Mucosa of rectum (tissue), 2 donors: Measurements from ENCODE around the gene SGMS2.

ENCODE experiments used
- H3K27ac ChIP-seq, 2 donors: one replicate each; pipeline ENCODE4 v1.7.0; 2013; ENCODE audit warnings: inconsistent platforms in 2 of 2, low read depth in 2 of 2, low read length in 2 of 2
- H3K27me3 ChIP-seq, 2 donors: one replicate each; pipeline ENCODE4 v1.7.0; 2013; ENCODE audit warnings: low read length in 2 of 2; ENCODE audit not compliant: control insufficient read depth in 2 of 2, insufficient read depth in 2 of 2
- H3K36me3 ChIP-seq, 2 donors: one replicate each; pipeline ENCODE4 v1.7.0; 2013; ENCODE audit warnings: low read length in 2 of 2; ENCODE audit not compliant: control insufficient read depth in 2 of 2, insufficient read depth in 2 of 2
- H3K4me1 ChIP-seq, 2 donors: one replicate each; pipeline ENCODE4 v1.7.0; 2013; ENCODE audit warnings: low read length in 2 of 2, mild to moderate bottlenecking in 1 of 2; ENCODE audit not compliant: control insufficient read depth in 2 of 2, insufficient read depth in 2 of 2
- H3K4me3 ChIP-seq, 2 donors: one replicate each; pipeline ENCODE4 v1.7.0; 2013; ENCODE audit warnings: low read length in 2 of 2
- H3K9ac ChIP-seq, 2 donors: one replicate each; pipeline ENCODE4 v1.7.0; 2013; ENCODE audit warnings: low read length in 2 of 2, low read depth in 1 of 2, mild to moderate bottlenecking in 1 of 2
- H3K9me3 ChIP-seq, 2 donors: one replicate each; pipeline ENCODE4 v1.7.0; 2013; ENCODE audit warnings: low read length in 2 of 2; ENCODE audit not compliant: control insufficient read depth in 2 of 2
- donor health status: healthy.
- donor health status: Normal muscosa, but diverticular disease.

SGMS2 gene

DNA sequence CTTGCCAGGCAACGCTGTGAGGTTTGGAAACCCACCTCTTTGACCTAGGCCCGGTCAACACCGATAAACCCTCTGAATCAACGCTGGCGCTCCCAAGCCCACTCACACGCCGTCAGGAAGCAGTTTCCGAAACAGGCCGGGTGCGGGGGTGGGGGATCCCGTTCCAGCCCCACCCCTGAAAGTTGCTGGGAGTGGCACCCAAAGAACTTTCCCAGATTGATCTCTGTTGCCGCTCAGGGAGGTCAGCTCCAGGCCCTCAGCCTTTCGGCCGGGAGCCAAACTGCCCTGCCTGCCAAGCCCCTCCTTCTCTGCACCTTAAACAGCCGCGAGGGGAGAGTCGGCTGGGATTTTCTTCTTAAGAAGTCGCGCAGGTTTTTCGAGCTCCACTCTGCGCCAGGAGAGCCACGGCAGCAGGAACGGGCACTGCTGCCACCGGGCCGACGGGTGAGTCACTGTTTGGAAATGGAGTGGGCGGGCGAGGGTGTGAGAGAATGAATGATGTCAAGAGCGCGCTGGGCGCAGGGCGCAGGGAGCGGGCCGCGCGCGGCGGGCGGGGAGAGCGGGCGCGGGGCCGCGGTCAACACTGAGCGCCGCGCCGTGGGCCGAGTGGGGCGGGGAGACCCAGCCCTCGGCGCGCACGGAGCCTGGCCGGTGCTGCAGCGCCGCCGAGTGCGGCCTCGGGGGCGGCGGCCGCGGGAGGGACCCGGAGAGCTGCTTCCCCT is at the start of gene SGMS2:
Gene SGMS2 (plus strand): TSS at position 583 of the 722 bp plus-strand sequence. CDS start 70,622 bp downstream, outside the sequence.
- no peaks in the 10 kb centered on the region for H3K9me3 ChIP-seq
- no peaks in the 10 kb centered on the region for H3K36me3 ChIP-seq
- H3K27ac ChIP-seq, result peak within 1 kb of the TSS; percentile 94 to 98
- peak within 1 kb of the TSS; percentile 85 to 87 for H3K4me3 ChIP-seq
- H3K4me1 ChIP-seq, result peaks cover 0 to 21% of the 10 kb centered on the region in 2 donors
- H3K27me3 ChIP-seq, result no peaks in the 10 kb centered on the region
- peak within 1 kb of the TSS; percentile 74 to 94 for H3K9ac ChIP-seq

- peaks cover 0 to 3% of the 10 kb centered on the region in 2 donors for H3K9me3 ChIP-seq
- H3K9ac ChIP-seq, result no peak overlapping the region
- H3K27me3 ChIP-seq, result no peaks in the 10 kb centered on the region
- H3K4me3 ChIP-seq, result no peak overlapping the region
- H3K27ac ChIP-seq, result no peak overlapping the region
- H3K36me3 ChIP-seq, result no peaks in the 10 kb centered on the region
- H3K4me1 ChIP-seq, result peaks cover 0 to 3% of the 10 kb centered on the region in 2 donors
Observed at GRCh38 chr4:107777890-107778289, 46.8 kb upstream of the SGMS2 start.

GRCh38 chr4:107778784-107779530 is 45.8 kb upstream of the SGMS2 start:
- no peak overlapping the region for H3K27ac ChIP-seq

GRCh38 chr4:107780665-107781064 is 44.1 kb upstream of the SGMS2 start:
- peaks cover 0 to 3% of the 10 kb centered on the region in 2 donors for H3K9me3 ChIP-seq
- no peak overlapping the region for H3K27ac ChIP-seq
- H3K4me3 ChIP-seq, result no peak overlapping the region
- H3K36me3 ChIP-seq, result no peaks in the 10 kb centered on the region
- H3K27me3 ChIP-seq, result no peaks in the 10 kb centered on the region
- H3K9ac ChIP-seq, result no peak overlapping the region
- H3K4me1 ChIP-seq, result no peaks in the 10 kb centered on the region

More at GRCh38 chr4:107778784-107779530, 45.8 kb upstream of the SGMS2 start:
- H3K27me3 ChIP-seq, result no peaks in the 10 kb centered on the region
- no peak overlapping the region for H3K9ac ChIP-seq
- H3K36me3 ChIP-seq, result no peaks in the 10 kb centered on the region
- H3K4me1 ChIP-seq, result no peaks in the 10 kb centered on the region
- no peak overlapping the region for H3K4me3 ChIP-seq
- peaks cover 0 to 3% of the 10 kb centered on the region in 2 donors for H3K9me3 ChIP-seq

DNA sequence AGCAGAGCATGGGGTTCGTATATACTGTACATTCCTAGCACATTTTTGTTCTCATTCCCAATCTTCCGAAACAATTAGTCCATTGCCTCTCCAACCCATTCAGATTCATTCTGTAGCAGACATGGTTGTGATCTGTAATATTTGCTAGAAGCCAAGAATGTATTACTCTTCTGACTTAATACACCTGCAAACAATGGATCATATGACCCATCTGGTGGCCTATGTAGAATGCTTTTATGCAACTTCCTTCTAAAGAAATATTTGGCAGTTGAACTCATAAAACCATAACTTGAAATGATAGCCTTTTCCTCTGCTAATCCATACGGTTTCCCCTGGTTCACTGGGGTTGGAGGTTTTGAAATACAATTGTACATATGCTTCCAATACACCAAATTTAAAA is 32.8 kb upstream of the SGMS2 start:
- no peaks in the 10 kb centered on the region for H3K27me3 ChIP-seq
- no peaks in the 10 kb centered on the region for H3K9me3 ChIP-seq
- no peak overlapping the region for H3K27ac ChIP-seq
- H3K9ac ChIP-seq, result no peak overlapping the region
- H3K4me1 ChIP-seq, result peaks cover 0 to 13% of the 10 kb centered on the region in 2 donors
- no peaks in the 10 kb centered on the region for H3K36me3 ChIP-seq
- H3K4me3 ChIP-seq, result no peak overlapping the region

DNA sequence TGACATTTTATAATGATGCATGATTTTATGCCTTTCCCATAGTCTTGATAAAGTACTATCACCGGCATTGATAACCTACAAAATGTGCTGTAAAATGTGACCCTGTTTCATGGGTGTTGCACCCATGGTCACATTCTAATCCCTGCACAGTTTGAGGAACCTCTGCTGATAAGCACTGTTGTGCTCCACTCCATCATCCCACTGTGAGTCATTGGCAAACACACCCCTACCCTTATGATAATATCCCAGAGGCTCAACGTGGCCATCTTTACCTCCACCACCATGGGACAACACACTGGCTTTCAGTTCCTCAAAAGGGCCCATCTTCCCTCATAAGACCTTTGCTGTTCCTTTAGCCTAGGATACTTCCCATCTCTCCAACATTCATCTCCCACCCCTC is 32.0 kb upstream of the SGMS2 start:
- no peak overlapping the region for H3K27ac ChIP-seq

DNA sequence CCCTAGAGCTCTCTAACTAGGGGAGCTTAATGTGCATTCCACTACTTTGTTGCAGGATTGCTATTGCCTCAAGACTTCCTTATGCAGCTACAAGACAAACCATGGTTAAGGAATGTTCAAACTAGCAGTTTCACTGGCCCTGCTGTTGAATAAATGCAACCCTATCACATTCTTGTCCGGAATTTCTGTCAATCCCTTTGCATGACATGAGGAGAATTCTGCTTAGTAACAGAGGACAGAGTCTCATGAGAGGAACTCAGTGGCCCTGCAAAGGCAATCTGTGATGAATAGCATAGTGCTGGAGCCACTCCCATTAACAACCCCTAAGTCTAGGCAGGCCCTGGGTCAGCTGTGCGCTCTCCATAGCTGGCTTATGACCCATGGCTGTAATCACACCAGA is 30.7 kb upstream of the SGMS2 start:
- Histone ChIP-seq H3K27ac (peak overlapping the region in 1 of 2 donors; percentile 28), H3K4me1 (peaks cover under 1 to 14% of the 10 kb centered on the region in 2 donors), H3K4me3 (no peak overlapping the region), H3K36me3 (no peaks in the 10 kb centered on the region), H3K9ac (no peak overlapping the region), H3K9me3 (no peaks in the 10 kb centered on the region), H3K27me3 (no peaks in the 10 kb centered on the region)

More for the DNA sequence above, 32.0 kb upstream of the SGMS2 start:
- no peak overlapping the region for H3K9ac ChIP-seq
- H3K4me3 ChIP-seq, result no peak overlapping the region
- no peaks in the 10 kb centered on the region for H3K36me3 ChIP-seq
- no peaks in the 10 kb centered on the region for H3K27me3 ChIP-seq
- H3K4me1 ChIP-seq, result peaks cover 0 to 13% of the 10 kb centered on the region in 2 donors
- H3K9me3 ChIP-seq, result no peaks in the 10 kb centered on the region

DNA sequence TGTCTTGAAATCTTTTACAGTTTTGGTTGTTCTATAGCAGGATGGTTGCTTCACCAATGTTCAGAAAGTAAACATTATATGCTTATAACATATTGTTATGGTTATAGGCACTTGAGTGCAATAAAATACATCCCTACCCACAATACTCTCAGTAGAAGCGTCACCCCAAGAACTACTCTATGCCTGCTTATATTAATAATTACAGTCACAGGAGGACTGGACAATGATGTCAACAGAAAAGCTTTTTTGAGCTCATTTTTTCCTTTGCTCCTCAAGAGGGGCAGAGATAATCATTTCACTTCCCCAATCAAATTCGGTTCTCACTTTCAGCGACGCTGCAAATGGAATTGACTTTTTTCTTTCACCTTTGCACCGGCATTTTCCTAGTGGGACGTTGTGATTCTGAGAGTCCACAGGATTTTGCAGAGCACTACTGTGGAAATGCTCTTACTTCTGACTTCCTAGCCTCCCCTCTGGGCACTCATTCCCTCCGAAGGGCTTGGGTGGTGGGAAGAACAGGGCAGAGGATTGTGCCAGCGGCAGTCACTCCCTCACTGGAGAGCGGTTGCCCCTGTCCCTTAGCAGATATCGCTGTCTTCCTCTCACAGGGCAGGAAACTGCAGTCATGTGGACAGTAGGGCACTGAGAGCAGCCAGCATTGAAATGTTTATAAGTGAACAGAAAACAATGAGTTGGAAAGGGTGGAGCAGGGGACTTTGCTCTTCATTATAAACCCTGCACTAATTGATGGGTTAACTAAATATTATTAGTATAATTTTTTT is 24.9 kb upstream of the SGMS2 start:
- Histone ChIP-seq H3K4me1 (peaks cover 5 to 14% of the 10 kb centered on the region in 2 donors), H3K36me3 (no peaks in the 10 kb centered on the region), H3K9ac (peak overlapping the region; percentile 27 to 69), H3K27ac (peak overlapping the region; percentile 83 to 87), H3K27me3 (no peaks in the 10 kb centered on the region), H3K4me3 (peak overlapping the region; percentile 62 to 71), H3K9me3 (no peaks in the 10 kb centered on the region)

- no peak overlapping the region for H3K9ac ChIP-seq
Observed at GRCh38 chr4:107800706-107801105, 24.0 kb upstream of the SGMS2 start.

More at GRCh38 chr4:107800706-107801105, 24.0 kb upstream of the SGMS2 start:
- Histone ChIP-seq H3K36me3 (no peaks in the 10 kb centered on the region), H3K9me3 (no peaks in the 10 kb centered on the region), H3K27me3 (no peaks in the 10 kb centered on the region), H3K27ac (peak overlapping the region in 1 of 2 donors; percentile 16), H3K4me3 (no peak overlapping the region), H3K4me1 (peaks cover 5 to 14% of the 10 kb centered on the region in 2 donors)
